Activated CD4-positive, alpha-beta memory T cell treated with anti-CD3 and anti-CD28 coated beads, Interleukin-2, amount 10 ng/mL, durations not matched to agents 7 days and 5 days (primary cell): ENCODE results near the gene SMYD5. TPM values are rescaled to one million over a fixed set of nuclear protein-coding genes. Genes with fewer than 3 reads are reported as not detected.
"Not testable (repeated sequence)": the region's sequence is repeated elsewhere in the genome, so short reads cannot be mapped to it uniquely, and the experiment has no call there.

ENCODE experiments used
- CTCF ChIA-PET: fragments of 350-600 bp; sonication (Branson Sonifier 250); formaldehyde crosslinking; loops from one replicate; lab custom pipeline; 2021; ENCODE audit warnings: antibody characterized with exemption, inconsistent platforms; lab: Charles Lee
- POLR2A ChIA-PET: fragments of 350-600 bp; sonication (Branson Sonifier 250); formaldehyde crosslinking; loops from one replicate; lab custom pipeline; 2021; ENCODE audit warnings: antibody characterized with exemption; lab: Charles Lee
- DNase-seq: peaks from one replicate; pipeline ENCODE4 v3.0.0-alpha.2; 2020
- H3K27ac Mint-ChIP-seq: one replicate; pipeline ENCODE4 v1.8.0; 2021; ENCODE audit warnings: mild to moderate bottlenecking, mixed read lengths
- H3K27me3 Mint-ChIP-seq: one replicate; pipeline ENCODE4 v1.8.0; 2021; ENCODE audit warnings: mixed read lengths
- H3K36me3 Mint-ChIP-seq: one replicate; pipeline ENCODE4 v1.8.0; 2021; ENCODE audit warnings: low read depth, mixed read lengths
- H3K4me1 Mint-ChIP-seq: one replicate; pipeline ENCODE4 v1.8.0; 2021; ENCODE audit warnings: mixed read lengths
- H3K4me3 Mint-ChIP-seq: one replicate; pipeline ENCODE4 v1.8.0; 2021; ENCODE audit warnings: mild to moderate bottlenecking, mixed read lengths
- H3K9me3 Mint-ChIP-seq: one replicate; pipeline ENCODE4 v1.8.0; 2021; ENCODE audit warnings: mixed read lengths
- total RNA-seq, 2 experiments: library from RNA; stranded (reverse); gene quantifications; one replicate each; pipeline ENCODE4 v1.2.3, GENCODE V29; 2021

SMYD5 gene
- total RNA-seq, 2 experiments from 2014 or later: 8.9 to 14.3 TPM

- ChIA-PET CTCF (interaction anchor here (0.6 to 3.5 kb wide), 60 partner anchors 10 to 403 kb away, joined by 3 to 41 read pairs (median 5); partner anchors contain the start of genes CCT7, EGR4, PRADC1 and RAB11FIP5), POLR2A (interaction anchor here (0.6 to 1.8 kb wide), 8 partner anchors 35 to 284 kb away, joined by 3 to 11 read pairs (median 4); partner anchors contain the start of genes CCT7, PRADC1 and SFXN5)
- peak; percentile 88 for DNase-seq
- peak overlapping the region; percentile 77 for H3K4me3 Mint-ChIP-seq
- H3K4me1 Mint-ChIP-seq: peaks cover 20% of the 10 kb centered on the region
- H3K27ac Mint-ChIP-seq: no peak overlapping the region
- no peaks in the 10 kb centered on the region for H3K36me3 Mint-ChIP-seq
- peaks cover 58% of the 10 kb centered on the region for H3K27me3 Mint-ChIP-seq
- no peaks in the 10 kb centered on the region for H3K9me3 Mint-ChIP-seq
These were observed 37.0 kb upstream of the SMYD5 start for GRCh38 chr2:73176881-73177644.

- Mint-ChIP-seq H3K36me3 (no peaks in the 10 kb centered on the region), H3K9me3 (no peaks in the 10 kb centered on the region), H3K27me3 (peaks cover 58% of the 10 kb centered on the region), H3K27ac (no peak overlapping the region), H3K4me3 (peak overlapping the region; percentile 77), H3K4me1 (peaks cover 19% of the 10 kb centered on the region)
- CTCF ChIA-PET: interaction anchor here (0.5 to 3.5 kb wide), 60 partner anchors 10 to 403 kb away, joined by 3 to 41 read pairs (median 5); partner anchors contain the start of genes CCT7, EGR4, PRADC1 and RAB11FIP5
- no peak for DNase-seq
- POLR2A ChIA-PET: interaction anchor here (0.6 to 1.8 kb wide), 7 partner anchors 35 to 285 kb away, joined by 3 to 11 read pairs (median 3); partner anchors contain the start of genes CCT7 and PRADC1
These were observed 36.3 kb upstream of the SMYD5 start for GRCh38 chr2:73177645-73178255.

- Mint-ChIP-seq H3K4me1 (peaks cover 3% of the 10 kb centered on the region), H3K27ac (no peak overlapping the region), H3K36me3 (no peaks in the 10 kb centered on the region), H3K9me3 (no peaks in the 10 kb centered on the region), H3K4me3 (no peak overlapping the region), H3K27me3 (peaks cover 25% of the 10 kb centered on the region)
- ChIA-PET CTCF (interaction anchor here (3.9 kb wide), 1 partner anchor 9 kb away, joined by 19 read pairs; no protein-coding TSS in a partner anchor), POLR2A (no interaction called here)
- no peak for DNase-seq
These were observed 28.1 kb upstream of the SMYD5 start for GRCh38 chr2:73185965-73186364.

GRCh38 chr2:73187549-73187948, 26.5 kb upstream of the SMYD5 start:
- CTCF ChIA-PET: interaction anchor here (3.9 kb wide), 1 partner anchor 10 kb away, joined by 19 read pairs; no protein-coding TSS in a partner anchor
- Mint-ChIP-seq H3K27me3 (peaks cover 27% of the 10 kb centered on the region), H3K9me3 (no peaks in the 10 kb centered on the region), H3K36me3 (no peaks in the 10 kb centered on the region), H3K4me3 (no peak overlapping the region), H3K4me1 (no peaks in the 10 kb centered on the region), H3K27ac (no peak overlapping the region)
- DNase-seq: no peak
- POLR2A ChIA-PET: no interaction called here

- CTCF ChIA-PET: interaction anchor here (0.6 to 1.3 kb wide), 3 partner anchors 15 to 35 kb away, joined by 4 to 5 read pairs (median 4); partner anchors contain the start of gene PRADC1
- Mint-ChIP-seq H3K36me3 (no peaks in the 10 kb centered on the region), H3K4me1 (peaks cover 3% of the 10 kb centered on the region), H3K9me3 (no peaks in the 10 kb centered on the region), H3K27ac (no peak overlapping the region), H3K4me3 (no peak overlapping the region), H3K27me3 (peaks cover 45% of the 10 kb centered on the region)
- POLR2A ChIA-PET: no interaction called here
- no peak for DNase-seq
These were observed 16.5 kb upstream of the SMYD5 start for GRCh38 chr2:73197579-73197978.

- POLR2A ChIA-PET: not testable (repeated sequence)
- H3K27me3 Mint-ChIP-seq: peaks cover 57% of the 10 kb centered on the region
- CTCF ChIA-PET: interaction anchor here (1.4 kb wide), 1 partner anchor 13 kb away, joined by 5 read pairs; no protein-coding TSS in a partner anchor
These were observed 13.8 kb upstream of the SMYD5 start for GRCh38 chr2:73200281-73200680.

GRCh38 chr2:73202156-73203054, 11.6 kb upstream of the SMYD5 start, which contains the start of gene NOTO:
NOTO (plus strand) TSS chr2:73202574; CDS start chr2:73202667, 93 bp downstream.
- Mint-ChIP-seq H3K9me3 (no peaks in the 10 kb centered on the region), H3K27me3 (peaks cover 53% of the 10 kb centered on the region), H3K27ac (no peak within 1 kb of the TSS), H3K36me3 (no peaks in the 10 kb centered on the region), H3K4me1 (peaks cover 3% of the 10 kb centered on the region), H3K4me3 (no peak within 1 kb of the TSS)
- no peak for DNase-seq
- CTCF ChIA-PET: interaction anchor here (1.0 to 1.3 kb wide), 3 partner anchors 10 to 25 kb away, joined by 3 to 6 read pairs (median 3); no protein-coding TSS in a partner anchor
- POLR2A ChIA-PET: no interaction called here

More at GRCh38 chr2:73200281-73200680, 13.8 kb upstream of the SMYD5 start:
- DNase-seq, H3K9me3 Mint-ChIP-seq, H3K27ac Mint-ChIP-seq, H3K36me3 Mint-ChIP-seq, H3K4me3 Mint-ChIP-seq, H3K4me1 Mint-ChIP-seq: not testable (repeated sequence)

GRCh38 chr2:73203055-73203681, 10.9 kb upstream of the SMYD5 start:
- Mint-ChIP-seq H3K4me1 (peaks cover 3% of the 10 kb centered on the region), H3K4me3 (no peak overlapping the region), H3K9me3 (no peaks in the 10 kb centered on the region), H3K36me3 (no peaks in the 10 kb centered on the region), H3K27me3 (peaks cover 51% of the 10 kb centered on the region), H3K27ac (no peak overlapping the region)
- CTCF ChIA-PET: interaction anchor here (0.8 kb wide), 1 partner anchor 9 kb away, joined by 8 read pairs; no protein-coding TSS in a partner anchor
- no peak for DNase-seq
- POLR2A ChIA-PET: no interaction called here

GRCh38 chr2:73205611-73206010, 8.4 kb upstream of the SMYD5 start:
- Mint-ChIP-seq H3K4me3 (no peak overlapping the region), H3K27me3 (peaks cover 42% of the 10 kb centered on the region), H3K9me3 (no peaks in the 10 kb centered on the region), H3K27ac (no peak overlapping the region), H3K4me1 (peaks cover 3% of the 10 kb centered on the region), H3K36me3 (no peaks in the 10 kb centered on the region)
- DNase-seq: no peak
- CTCF ChIA-PET: no interaction called here
- POLR2A ChIA-PET: no interaction called here

- no peak overlapping the region for H3K27ac Mint-ChIP-seq
- peaks cover 27% of the 10 kb centered on the region for H3K27me3 Mint-ChIP-seq
- H3K4me3 Mint-ChIP-seq: no peak overlapping the region
- H3K9me3 Mint-ChIP-seq: no peaks in the 10 kb centered on the region
- ChIA-PET POLR2A (interaction anchor here (1.7 kb wide), 1 partner anchor 16 kb away, joined by 5 read pairs; no protein-coding TSS in a partner anchor), CTCF (interaction anchor here (0.6 to 2.3 kb wide), 3 partner anchors 18 to 188 kb away, joined by 3 to 10 read pairs (median 5); no protein-coding TSS in a partner anchor)
- H3K4me1 Mint-ChIP-seq: peaks cover 8% of the 10 kb centered on the region
- no peak for DNase-seq
- no peaks in the 10 kb centered on the region for H3K36me3 Mint-ChIP-seq
These were observed 5.8 kb upstream of the SMYD5 start for GRCh38 chr2:73208258-73208657.

GRCh38 chr2:73210019-73210418, 4.0 kb upstream of the SMYD5 start:
- no peak for DNase-seq
- Mint-ChIP-seq H3K4me3 (no peak overlapping the region), H3K4me1 (peaks cover 22% of the 10 kb centered on the region), H3K36me3 (no peaks in the 10 kb centered on the region), H3K9me3 (no peaks in the 10 kb centered on the region), H3K27ac (no peak overlapping the region), H3K27me3 (peaks cover 15% of the 10 kb centered on the region)
- POLR2A ChIA-PET: interaction anchor here (1.6 kb wide), 1 partner anchor 23 kb away, joined by 4 read pairs; the partner anchor contains the start of gene PRADC1
- CTCF ChIA-PET: interaction anchor here (0.6 to 1.4 kb wide), 3 partner anchors 24 to 205 kb away, joined by 3 to 6 read pairs (median 3); partner anchors contain the start of gene CCT7
